GM19468 (cell line): ENCODE data around the gene FAXDC2.

ENCODE experiments used
- ATAC-seq: cut with Tn5 transposase; IDR thresholded peaks from one replicate; pipeline ENCODE4 v1.9.1; 2021; ENCODE audit warnings: mild to moderate bottlenecking, moderate library complexity, moderate number of reproducible peaks; ENCODE audit not compliant: unreplicated experiment; ENCODE audit errors: extremely low read depth

The FAXDC2 gene

GRCh38 chr5:154850255-154851062 is at the start of gene FAXDC2:
Gene FAXDC2, minus strand, starts transcription at chr5:154850603. Its CDS starts 12,425 bp downstream, at chr5:154838178.
- no peak for ATAC-seq

DNA sequence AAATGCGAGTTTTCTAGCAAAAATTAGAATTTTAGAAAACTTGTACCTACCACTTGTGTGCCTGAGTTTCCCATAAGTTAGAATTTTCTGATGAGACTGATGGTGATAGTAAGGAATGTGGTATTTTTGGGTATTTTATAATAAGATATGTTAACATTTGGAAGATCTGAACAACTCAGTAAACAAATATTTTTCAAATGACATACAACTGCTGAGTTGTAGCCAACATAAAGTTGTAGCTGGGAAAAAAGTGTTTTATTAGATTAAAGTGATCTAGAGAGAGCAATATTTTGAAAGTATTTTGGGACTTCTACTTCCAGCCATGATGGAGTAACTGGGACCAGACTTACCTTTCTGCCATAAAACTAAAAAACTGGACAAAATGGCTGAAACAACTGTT is 49.7 kb upstream of the FAXDC2 start:
- ATAC-seq, result no peak

- no peak for ATAC-seq
Observed at GRCh38 chr5:154899151-154899816, 48.9 kb upstream of the FAXDC2 start.

GRCh38 chr5:154898210-154898609 is 47.8 kb upstream of the FAXDC2 start:
- no peak for ATAC-seq

DNA sequence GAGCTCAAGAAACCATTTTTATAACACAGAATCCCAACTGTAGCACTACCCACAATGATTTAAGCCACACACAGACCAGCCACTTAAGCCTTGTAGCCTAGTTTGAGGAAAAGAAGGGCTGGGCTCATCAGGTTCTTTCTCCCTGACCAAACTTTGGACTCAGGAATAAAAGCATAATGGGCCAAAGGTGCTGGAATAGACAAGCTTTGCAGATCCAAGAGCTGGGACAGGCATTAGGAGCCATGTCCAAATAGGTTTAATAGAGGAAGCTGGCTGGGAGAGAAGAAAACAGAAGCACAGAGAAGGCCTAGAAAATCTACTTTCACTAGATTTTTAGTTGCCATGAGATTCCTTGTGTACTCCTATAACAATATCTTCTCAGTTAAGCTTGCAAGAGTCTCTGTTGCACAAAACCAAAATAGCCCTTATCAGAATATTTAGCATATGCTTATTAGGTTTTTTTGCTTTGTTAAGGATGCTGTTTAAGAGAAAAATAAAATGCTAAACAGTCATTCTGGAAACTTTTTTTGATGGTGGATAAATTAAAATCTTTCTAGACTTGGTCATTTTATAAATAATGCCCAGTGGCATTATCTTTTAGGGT is 46.3 kb upstream of the FAXDC2 start:
- no peak for ATAC-seq

GRCh38 chr5:154895606-154896561 is 45.5 kb upstream of the FAXDC2 start:
- ATAC-seq, result no peak

- ATAC-seq, result no peak
Observed at GRCh38 chr5:154893381-154893780, 43.0 kb upstream of the FAXDC2 start.

GRCh38 chr5:154892369-154892771 is 42.0 kb upstream of the FAXDC2 start:
- ATAC-seq, result no peak

- no peak for ATAC-seq
Observed at GRCh38 chr5:154885439-154885838, 35.0 kb upstream of the FAXDC2 start.

- no peak for ATAC-seq
Observed at GRCh38 chr5:154884424-154884823, 34.0 kb upstream of the FAXDC2 start.

DNA sequence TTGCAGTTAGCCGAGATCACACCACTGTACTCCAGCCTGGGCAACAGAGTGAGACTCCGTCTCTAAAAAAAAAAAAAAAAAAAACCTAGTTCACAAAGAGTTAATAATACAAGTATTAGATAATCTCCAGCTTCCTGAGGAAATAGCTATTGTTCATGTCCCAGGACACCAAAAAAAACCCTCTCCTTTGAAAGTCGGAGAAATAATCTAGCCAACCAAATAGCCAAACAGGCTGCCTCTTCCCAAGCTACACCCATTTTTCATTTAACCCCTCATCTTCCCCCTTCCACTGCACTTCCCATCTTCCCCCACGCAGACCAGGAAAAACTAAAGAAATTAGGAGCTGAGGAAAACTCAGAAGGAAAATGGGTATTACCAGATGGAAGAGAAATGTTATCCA is 31.6 kb upstream of the FAXDC2 start:
- ATAC-seq, result no peak

- no peak for ATAC-seq
Observed at GRCh38 chr5:154878642-154879335, 28.4 kb upstream of the FAXDC2 start.

GRCh38 chr5:154873791-154874331 is 23.5 kb upstream of the FAXDC2 start:
- no peak for ATAC-seq

DNA sequence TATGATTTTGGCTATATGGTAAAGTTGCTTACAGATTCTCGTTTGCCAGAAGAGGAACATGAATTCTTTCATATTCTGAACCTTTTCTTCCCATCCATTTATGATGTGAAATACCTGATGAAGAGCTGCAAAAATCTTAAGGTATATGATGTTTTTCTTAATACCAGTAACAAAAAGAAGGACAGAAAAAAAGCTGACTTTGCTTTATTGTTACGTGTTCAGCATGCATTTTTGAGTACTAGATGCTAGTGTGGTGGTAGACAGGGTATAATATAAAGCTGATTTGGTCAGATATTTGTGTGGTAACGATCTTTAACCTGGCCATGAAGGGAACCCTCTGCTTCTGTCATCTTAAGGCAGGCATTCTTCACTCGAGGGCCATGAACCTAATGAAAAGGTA is 21.3 kb upstream of the FAXDC2 start:
- ATAC-seq, result no peak

GRCh38 chr5:154868702-154869101 is 18.3 kb upstream of the FAXDC2 start:
- ATAC-seq, result no peak

- no peak for ATAC-seq
Observed at GRCh38 chr5:154866841-154867240, 16.4 kb upstream of the FAXDC2 start.

DNA sequence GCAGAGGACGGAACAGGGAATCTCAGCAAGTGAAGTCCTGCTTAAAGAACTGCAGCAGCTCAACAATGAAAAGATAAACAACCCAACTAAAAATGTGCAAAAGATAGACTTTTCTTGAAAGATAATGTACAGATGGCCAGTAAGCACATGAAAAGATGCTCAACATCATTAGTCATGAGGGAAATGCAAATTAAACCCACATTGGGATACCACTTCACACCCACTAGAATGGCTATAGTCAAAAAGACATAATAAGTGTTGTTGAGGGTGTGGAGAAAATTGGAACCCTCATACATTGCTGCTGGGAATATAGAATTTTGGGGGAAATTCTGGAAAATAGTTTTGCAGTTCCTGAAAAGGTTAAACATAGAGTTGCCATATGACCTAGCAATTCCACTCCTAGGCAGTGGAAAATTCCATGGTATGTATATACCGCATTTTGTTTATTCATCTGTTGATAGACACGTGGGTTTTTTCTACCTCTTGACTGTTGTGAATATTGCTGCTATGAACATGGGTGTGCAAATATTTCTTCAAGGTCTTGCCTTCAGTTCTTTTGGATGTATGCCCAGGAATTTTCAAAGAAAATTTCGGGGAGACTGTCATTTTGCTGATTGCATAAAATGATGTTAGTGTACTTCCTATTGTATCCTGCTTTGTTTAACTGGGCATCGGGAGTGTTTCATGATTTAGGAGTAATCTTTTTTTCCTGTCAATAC is 15.2 kb upstream of the FAXDC2 start:
- no peak for ATAC-seq

DNA sequence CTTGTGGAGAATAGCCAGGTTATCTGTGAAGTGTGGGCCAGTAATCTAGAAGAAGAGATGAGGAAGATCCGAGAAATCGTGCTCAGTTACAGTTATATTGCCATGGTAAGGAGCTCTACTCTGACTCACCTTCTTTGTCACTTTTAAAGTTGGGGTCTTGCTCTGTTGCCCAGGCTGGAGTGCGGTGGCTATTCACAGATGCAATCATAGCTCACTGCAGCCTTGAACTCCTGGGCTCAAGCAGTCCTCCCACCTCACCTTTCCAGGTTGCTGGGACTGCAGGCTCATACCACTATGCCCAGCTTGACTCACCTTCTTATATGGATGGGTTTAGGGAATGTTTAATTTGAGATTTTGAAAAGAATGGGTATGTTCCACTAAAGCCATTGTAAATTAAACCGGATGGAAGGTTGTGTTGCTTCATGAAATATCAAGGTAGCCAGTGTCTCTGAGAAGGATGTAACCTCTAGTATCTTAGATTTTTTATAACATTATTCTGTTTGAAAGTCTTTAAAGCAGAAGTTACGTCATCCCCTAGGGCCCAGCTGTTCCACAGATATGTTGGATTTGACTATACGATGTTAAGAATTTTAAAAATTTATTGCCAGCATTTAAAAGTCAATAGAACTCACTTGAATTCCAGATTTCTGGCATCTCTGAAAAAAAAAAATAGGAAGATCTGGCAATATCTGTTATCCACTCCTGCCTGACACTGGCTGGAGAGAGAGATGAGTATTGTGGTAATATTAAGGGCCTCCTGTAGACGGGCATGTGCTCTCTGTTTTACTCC is 13.1 kb upstream of the FAXDC2 start:
- no peak for ATAC-seq
